Measurements from ENCODE around the gene ASS1.

The ASS1 gene

GRCh38 chr9:130488621-130489330, 44.0 kb downstream of the ASS1 start:
- Histone ChIP-seq H3K79me2 (ENCODE audit: insufficient read depth, low read length) (no peaks in the 10 kb centered on the region), H2AFZ (ENCODE audit: low read depth, low read length) (no peak overlapping the region), H3K27me3 (ENCODE audit: insufficient read depth, low read length, poor library complexity) (no peaks in the 10 kb centered on the region), H3K4me1 (ENCODE audit: insufficient read depth, low read length) (no peaks in the 10 kb centered on the region), H4K20me1 (ENCODE audit: insufficient read depth, low read length) (no peaks in the 10 kb centered on the region), H3K36me3 (ENCODE audit: insufficient read depth, low read length) (no peaks in the 10 kb centered on the region), H3K27ac (ENCODE audit: low read length) (no peak overlapping the region), H3K9me3 (ENCODE audit: insufficient read depth, low read length, severe bottlenecking) (no peaks in the 10 kb centered on the region), H3K9ac (ENCODE audit: low read depth, low read length) (no peak overlapping the region), H3K4me2 (ENCODE audit: insufficient read depth, low read length) (no peak overlapping the region), H3K4me3 (ENCODE audit: low read depth in 1 of 2, low read length in 2 of 2) (no peak overlapping the region)
- no peak for TF ChIP-seq EZH2 (IDR thresholded peaks at IDR 0.05; ENCODE audit: borderline replicate concordance, low read depth, low read length, severe bottlenecking)
- TF ChIP-seq, protein P1, sequence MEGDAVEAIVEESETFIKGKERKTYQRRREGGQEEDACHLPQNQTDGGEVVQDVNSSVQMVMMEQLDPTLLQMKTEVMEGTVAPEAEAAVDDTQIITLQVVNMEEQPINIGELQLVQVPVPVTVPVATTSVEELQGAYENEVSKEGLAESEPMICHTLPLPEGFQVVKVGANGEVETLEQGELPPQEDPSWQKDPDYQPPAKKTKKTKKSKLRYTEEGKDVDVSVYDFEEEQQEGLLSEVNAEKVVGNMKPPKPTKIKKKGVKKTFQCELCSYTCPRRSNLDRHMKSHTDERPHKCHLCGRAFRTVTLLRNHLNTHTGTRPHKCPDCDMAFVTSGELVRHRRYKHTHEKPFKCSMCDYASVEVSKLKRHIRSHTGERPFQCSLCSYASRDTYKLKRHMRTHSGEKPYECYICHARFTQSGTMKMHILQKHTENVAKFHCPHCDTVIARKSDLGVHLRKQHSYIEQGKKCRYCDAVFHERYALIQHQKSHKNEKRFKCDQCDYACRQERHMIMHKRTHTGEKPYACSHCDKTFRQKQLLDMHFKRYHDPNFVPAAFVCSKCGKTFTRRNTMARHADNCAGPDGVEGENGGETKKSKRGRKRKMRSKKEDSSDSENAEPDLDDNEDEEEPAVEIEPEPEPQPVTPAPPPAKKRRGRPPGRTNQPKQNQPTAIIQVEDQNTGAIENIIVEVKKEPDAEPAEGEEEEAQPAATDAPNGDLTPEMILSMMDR (IDR thresholded peaks at IDR 0.05; ENCODE audit: borderline replicate concordance, extremely low read depth, low read length, poor library complexity, severe bottlenecking) = no peak
- DNase-seq (no peak), ATAC-seq (ENCODE audit: insufficient read depth, low read depth) (no peak)

DNA sequence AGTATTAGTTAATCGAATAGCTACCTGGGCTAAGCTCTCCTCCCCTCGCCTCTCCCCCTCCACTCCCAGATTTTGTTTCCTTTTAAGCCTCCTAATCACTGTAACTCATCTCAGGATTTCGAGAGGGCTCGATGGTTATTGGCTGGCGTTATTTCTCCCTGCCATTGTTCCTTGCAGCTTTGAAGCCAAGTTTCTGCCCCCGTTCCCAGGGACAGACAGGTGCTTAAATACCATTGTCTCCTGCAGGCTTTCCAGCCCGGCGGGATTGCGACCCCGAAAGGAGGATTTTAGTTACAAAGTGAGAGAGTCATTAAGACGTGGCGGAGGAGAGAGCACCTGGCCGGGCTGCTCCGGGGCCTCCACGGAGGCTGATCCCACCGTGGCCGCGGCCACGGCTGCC, 46.2 kb downstream of the ASS1 start:
- H3K27me3 ChIP-seq (ENCODE audit: insufficient read depth, low read length, poor library complexity) = no peaks in the 10 kb centered on the region
- H3K9me3 ChIP-seq (ENCODE audit: insufficient read depth, low read length, severe bottlenecking) = peaks cover 14% of the 10 kb centered on the region
- no peaks in the 10 kb centered on the region for H3K4me1 ChIP-seq (ENCODE audit: insufficient read depth, low read length)
- no peak overlapping the region for H3K4me3 ChIP-seq (ENCODE audit: low read depth in 1 of 2, low read length in 2 of 2)
- H3K9ac ChIP-seq (ENCODE audit: low read depth, low read length) = no peak overlapping the region
- no peaks in the 10 kb centered on the region for H3K36me3 ChIP-seq (ENCODE audit: insufficient read depth, low read length)
- no peaks in the 10 kb centered on the region for H3K79me2 ChIP-seq (ENCODE audit: insufficient read depth, low read length)
- H2AFZ ChIP-seq (ENCODE audit: low read depth, low read length) = no peak overlapping the region
- H3K4me2 ChIP-seq (ENCODE audit: insufficient read depth, low read length) = no peak overlapping the region
- ATAC-seq (ENCODE audit: insufficient read depth, low read depth) (no peak), DNase-seq (no peak)
- no peak overlapping the region for H3K27ac ChIP-seq (ENCODE audit: low read length)
- H4K20me1 ChIP-seq (ENCODE audit: insufficient read depth, low read length) = no peaks in the 10 kb centered on the region
- TF ChIP-seq, protein P1 (IDR thresholded peaks at IDR 0.05; ENCODE audit: borderline replicate concordance, extremely low read depth, low read length, poor library complexity, severe bottlenecking) = no peak
- no peak for TF ChIP-seq EZH2 (IDR thresholded peaks at IDR 0.05; ENCODE audit: borderline replicate concordance, low read depth, low read length, severe bottlenecking)

GRCh38 chr9:130491830-130492482, 47.2 kb downstream of the ASS1 start:
- Histone ChIP-seq H2AFZ (ENCODE audit: low read depth, low read length) (no peak overlapping the region), H3K27me3 (ENCODE audit: insufficient read depth, low read length, poor library complexity) (no peaks in the 10 kb centered on the region), H3K79me2 (ENCODE audit: insufficient read depth, low read length) (no peaks in the 10 kb centered on the region), H3K4me3 (ENCODE audit: low read depth in 1 of 2, low read length in 2 of 2) (no peak overlapping the region), H3K9me3 (ENCODE audit: insufficient read depth, low read length, severe bottlenecking) (peaks cover 14% of the 10 kb centered on the region), H4K20me1 (ENCODE audit: insufficient read depth, low read length) (no peaks in the 10 kb centered on the region), H3K4me1 (ENCODE audit: insufficient read depth, low read length) (no peaks in the 10 kb centered on the region), H3K4me2 (ENCODE audit: insufficient read depth, low read length) (no peak overlapping the region), H3K9ac (ENCODE audit: low read depth, low read length) (no peak overlapping the region), H3K36me3 (ENCODE audit: insufficient read depth, low read length) (no peaks in the 10 kb centered on the region), H3K27ac (ENCODE audit: low read length) (no peak overlapping the region)
- DNase-seq (no peak), ATAC-seq (ENCODE audit: insufficient read depth, low read depth) (no peak)
- no peak for TF ChIP-seq EZH2 (IDR thresholded peaks at IDR 0.05; ENCODE audit: borderline replicate concordance, low read depth, low read length, severe bottlenecking)
- TF ChIP-seq, protein P1 (IDR thresholded peaks at IDR 0.05; ENCODE audit: borderline replicate concordance, extremely low read depth, low read length, poor library complexity, severe bottlenecking) = no peak
